ENCODE measurements around the gene REPIN1.

REPIN1 gene

GRCh38 chr7:150368096-150368883 lies at the start of gene REPIN1:
REPIN1 (plus strand) TSS chr7:150368822; CDS start chr7:150369712, 890 bp downstream.
- DNase-seq: peak; percentile 81

- no peak for DNase-seq
Measured at GRCh38 chr7:150321788-150322113, 46.9 kb upstream of the REPIN1 start.

GRCh38 chr7:150322114-150322832 lies 46.3 kb upstream of the REPIN1 start:
- DNase-seq: no peak

- no peak for DNase-seq
Measured at GRCh38 chr7:150322833-150323681, 45.6 kb upstream of the REPIN1 start, which contains the start of the genes ACTR3C and LRRC61. ACTR3C (minus strand) TSS chr7:150323545; CDS start chr7:150295296, 28,249 bp downstream. LRRC61 (plus strand) TSS chr7:150323355; CDS start chr7:150336862, 13,507 bp downstream.

- DNase-seq: no peak
Measured at GRCh38 chr7:150323682-150324372, 44.8 kb upstream of the REPIN1 start.

GRCh38 chr7:150324373-150324961 lies 44.2 kb upstream of the REPIN1 start:
- DNase-seq: no peak

GRCh38 chr7:150325110-150325611 lies 43.5 kb upstream of the REPIN1 start:
- no peak for DNase-seq

GRCh38 chr7:150325901-150326300 lies 42.7 kb upstream of the REPIN1 start:
- DNase-seq: no peak

GRCh38 chr7:150326657-150327268 lies 41.9 kb upstream of the REPIN1 start:
- no peak for DNase-seq

GRCh38 chr7:150327308-150327707 lies 41.3 kb upstream of the REPIN1 start:
- no peak for DNase-seq

- no peak for DNase-seq
Measured at GRCh38 chr7:150329331-150330120, 39.1 kb upstream of the REPIN1 start.

GRCh38 chr7:150330211-150330885 lies 38.3 kb upstream of the REPIN1 start:
- DNase-seq: no peak

- no peak for DNase-seq
Measured at GRCh38 chr7:150332852-150333635, 35.6 kb upstream of the REPIN1 start.

- DNase-seq: no peak
Measured at GRCh38 chr7:150333659-150334058, 35.0 kb upstream of the REPIN1 start.

- DNase-seq: no peak
Measured at GRCh38 chr7:150334108-150334507, 34.5 kb upstream of the REPIN1 start.

- no peak for DNase-seq
Measured at GRCh38 chr7:150335108-150335773, 33.4 kb upstream of the REPIN1 start.

GRCh38 chr7:150335774-150336112 lies 32.9 kb upstream of the REPIN1 start:
- DNase-seq: no peak

- no peak for DNase-seq
Measured at GRCh38 chr7:150336746-150337145, 31.9 kb upstream of the REPIN1 start.

- DNase-seq: no peak
Measured at GRCh38 chr7:150337179-150337578, 31.4 kb upstream of the REPIN1 start.
